Mucosa of descending colon (tissue), 3 donors: Measurements from ENCODE around the gene PIGX. TPM values are rescaled to one million over a fixed set of nuclear protein-coding genes. Genes with fewer than 3 reads are reported as not detected.
A peak's percentile ranks its signal among the peaks of the same experiment; 100 is the strongest.

Experiments
- ATAC-seq: fragments of 200-7000 bp; cut with Tn5 transposase; one replicate; pipeline ENCODE4 v1.9.1; 2020; ENCODE audit warnings: mild to moderate bottlenecking, moderate library complexity
- DNase-seq, 3 donors: peaks; one replicate each; pipeline ENCODE4 v3.0.0-alpha.2; 2020
- H3K36me3 ChIP-seq: fragments of 200-600 bp; one replicate; pipeline ENCODE4 v1.8.0; 2021; ENCODE audit warnings: low read depth, mild to moderate bottlenecking
- H3K4me1 ChIP-seq: fragments of 200-600 bp; one replicate; pipeline ENCODE4 v1.8.0; 2021; ENCODE audit warnings: low read depth, mild to moderate bottlenecking
- H3K4me3 ChIP-seq: fragments of 200-600 bp; one replicate; pipeline ENCODE4 v1.8.0; 2021; ENCODE audit warnings: mild to moderate bottlenecking
- H3K9me3 ChIP-seq: fragments of 200-600 bp; one replicate; pipeline ENCODE4 v1.8.0; 2021; ENCODE audit warnings: mild to moderate bottlenecking
- CTCF ChIP-seq: fragments of 200-600 bp; IDR thresholded peaks from one replicate; pipeline ENCODE4 v1.8.0; 2022; ENCODE audit warnings: antibody characterized with exemption, mild to moderate bottlenecking
- intact Hi-C, 2 donors: fragments of 100-400 bp; cut with DNase I in 1 of 2; cut with micrococcal nuclease in 1 of 2; formaldehyde crosslinking; loops; one replicate each; pipeline versions ENCODE4 v1.11.0 to v1.11.1; 2022; cut with DNase I, micrococcal nuclease
- total RNA-seq, 3 donors: library from RNA; stranded (reverse); fragmentation: NEBNext Ultra II Directional in 2 of 3; extraction: Animal tissue kit (Norgen Biotek cat#: 25700) in 2 of 3; gene quantifications; one replicate each; pipeline versions ENCODE4 v1.2.1 to v1.2.4, GENCODE V29; 2021 to 2023
- donor health status: DM: no; HTN: no; CAD: no; lungs with moderate emphysema.
- donor health status: DM: no; HTN: no; CAD: no.
- donor health status: DM: no; HTN: yes; CAD: no.

The PIGX gene
- total RNA-seq, 3 donors from 2014 or later: 22.5 to 30.5 (median 29.0) TPM

- intact Hi-C loops: no loop called here
- H3K9me3 ChIP-seq: no peaks in the 10 kb centered on the region
- no peak overlapping the region for H3K4me3 ChIP-seq
- H3K4me1 ChIP-seq: no peaks in the 10 kb centered on the region
- ATAC-seq (peak; percentile 36), DNase-seq (no peak)
- TF ChIP-seq CTCF: no peak
- no peaks in the 10 kb centered on the region for H3K36me3 ChIP-seq
These were observed 41.8 kb upstream of the PIGX start for GRCh38 chr3:196670339-196670738.

- intact Hi-C loops: no loop called here
- H3K9me3 ChIP-seq: no peaks in the 10 kb centered on the region
- no peak for TF ChIP-seq CTCF
- H3K4me1 ChIP-seq: no peaks in the 10 kb centered on the region
- ATAC-seq (no peak), DNase-seq (no peak)
- H3K36me3 ChIP-seq: no peaks in the 10 kb centered on the region
- no peak overlapping the region for H3K4me3 ChIP-seq
These were observed 38.5 kb upstream of the PIGX start for GRCh38 chr3:196673632-196674031.

GRCh38 chr3:196677353-196677752, 34.8 kb upstream of the PIGX start:
- Histone ChIP-seq H3K4me3 (no peak overlapping the region), H3K4me1 (no peaks in the 10 kb centered on the region), H3K36me3 (no peaks in the 10 kb centered on the region), H3K9me3 (no peaks in the 10 kb centered on the region)
- ATAC-seq (no peak), DNase-seq (no peak)
- no peak for TF ChIP-seq CTCF
- intact Hi-C loops: no loop called here

- TF ChIP-seq CTCF: no peak
- Histone ChIP-seq H3K4me1 (no peaks in the 10 kb centered on the region), H3K36me3 (no peaks in the 10 kb centered on the region), H3K9me3 (no peaks in the 10 kb centered on the region), H3K4me3 (no peak overlapping the region)
- intact Hi-C loops: no loop called here
- DNase-seq (no peak), ATAC-seq (no peak)
These were observed 34.2 kb upstream of the PIGX start for GRCh38 chr3:196677931-196678330.

- H3K36me3 ChIP-seq: no peaks in the 10 kb centered on the region
- intact Hi-C loops: loop anchor here (5.0 kb wide), 1 partner anchor 77 kb away; no protein-coding TSS in a partner anchor
- H3K4me1 ChIP-seq: peaks cover 4% of the 10 kb centered on the region
- no peaks in the 10 kb centered on the region for H3K9me3 ChIP-seq
- ATAC-seq (peak; percentile 93), DNase-seq (peak in 2 of 3 donors; percentile 52 to 86)
- H3K4me3 ChIP-seq: no peak overlapping the region
- peak; percentile 56 for TF ChIP-seq CTCF
These were observed 27.4 kb upstream of the PIGX start for GRCh38 chr3:196684548-196685407.
